BE2C (cell line): Measurements from ENCODE around the gene CFAP92.

Source experiments
- DNase-seq: peaks from one replicate; pipeline ENCODE4 v3.0.0-alpha.2; 2020
- H3K27me3 ChIP-seq: fragments of 250-450 bp; sonication (Bioruptor Pico); 2 replicates; pipeline ENCODE4 v1.5.1; 2020; ENCODE audit warnings: mild to moderate bottlenecking
- H3K36me3 ChIP-seq: fragments of 250-450 bp; sonication (Bioruptor Pico); 2 replicates; pipeline ENCODE4 v1.5.1; 2020; ENCODE audit warnings: mild to moderate bottlenecking
- H3K4me1 ChIP-seq: fragments of 250-450 bp; sonication (Bioruptor Pico); 2 replicates; pipeline ENCODE4 v1.5.1; 2020
- H3K4me3 ChIP-seq: 2 replicates; pipeline ENCODE4 v1.5.1; 2011; ENCODE audit warnings: low read depth, low read length
- H3K9me3 ChIP-seq: fragments of 250-450 bp; sonication (Bioruptor Pico); 2 replicates; pipeline ENCODE4 v1.5.1; 2020
- CTCF ChIP-seq: IDR thresholded peaks from 2 replicates; pipeline ENCODE4 v1.5.1; 2012; ENCODE audit warnings: mild to moderate bottlenecking, low read depth, low read length

CFAP92 gene

GRCh38 chr3:129018271-129018670 lies 24.4 kb upstream of the CFAP92 start:
- no peak for TF ChIP-seq CTCF
- Histone ChIP-seq H3K4me1 (peaks cover 5% of the 10 kb centered on the region; the same call in 1 of the 2 replicates), H3K27me3 (no peaks in the 10 kb centered on the region), H3K36me3 (no peaks in the 10 kb centered on the region), H3K9me3 (no peaks in the 10 kb centered on the region), H3K4me3 (no peak overlapping the region)
- no peak for DNase-seq

- no peaks in the 10 kb centered on the region for H3K9me3 ChIP-seq
- H3K4me1 ChIP-seq, result peaks cover 5% of the 10 kb centered on the region; the same call in 1 of the 2 replicates
- H3K4me3 ChIP-seq, result no peak overlapping the region
- H3K36me3 ChIP-seq, result no peaks in the 10 kb centered on the region
- no peak for TF ChIP-seq CTCF
- no peaks in the 10 kb centered on the region for H3K27me3 ChIP-seq
- no peak for DNase-seq
These were observed 23.6 kb upstream of the CFAP92 start for GRCh38 chr3:129017484-129017899.

GRCh38 chr3:129016720-129017483 lies 23.0 kb upstream of the CFAP92 start:
- H3K4me3 ChIP-seq, result no peak overlapping the region
- no peak for DNase-seq
- no peak for TF ChIP-seq CTCF

GRCh38 chr3:129016356-129016719 lies 22.5 kb upstream of the CFAP92 start:
- peaks cover 5% of the 10 kb centered on the region; the same call in 1 of the 2 replicates for H3K4me1 ChIP-seq
- TF ChIP-seq CTCF, result no peak; the same call in 1 of the 2 replicates
- H3K4me3 ChIP-seq, result no peak overlapping the region
- H3K27me3 ChIP-seq, result no peaks in the 10 kb centered on the region
- DNase-seq, result peak; percentile 52
- H3K9me3 ChIP-seq, result no peaks in the 10 kb centered on the region
- no peaks in the 10 kb centered on the region for H3K36me3 ChIP-seq

More at GRCh38 chr3:129016720-129017483, 23.0 kb upstream of the CFAP92 start:
- Histone ChIP-seq H3K4me1 (peaks cover 5% of the 10 kb centered on the region; the same call in 1 of the 2 replicates), H3K36me3 (no peaks in the 10 kb centered on the region), H3K27me3 (no peaks in the 10 kb centered on the region), H3K9me3 (no peaks in the 10 kb centered on the region)

- Histone ChIP-seq H3K27me3 (no peaks in the 10 kb centered on the region), H3K4me1 (peaks cover 5% of the 10 kb centered on the region; the same call in 1 of the 2 replicates), H3K9me3 (no peaks in the 10 kb centered on the region), H3K36me3 (no peaks in the 10 kb centered on the region), H3K4me3 (no peak overlapping the region)
- no peak for DNase-seq
- no peak for TF ChIP-seq CTCF
These were observed 21.7 kb upstream of the CFAP92 start for GRCh38 chr3:129015388-129016105.

- no peaks in the 10 kb centered on the region for H3K27me3 ChIP-seq
- H3K9me3 ChIP-seq, result no peaks in the 10 kb centered on the region
- no peak for TF ChIP-seq CTCF
- DNase-seq, result no peak
- H3K4me3 ChIP-seq, result no peak overlapping the region
- no peaks in the 10 kb centered on the region for H3K36me3 ChIP-seq
- peaks cover 5% of the 10 kb centered on the region; the same call in 1 of the 2 replicates for H3K4me1 ChIP-seq
These were observed 21.0 kb upstream of the CFAP92 start for GRCh38 chr3:129014793-129015345.
